NCI-H146 (cell line): ENCODE data around the gene M1AP.

Source experiments
- DNase-seq: peaks from one replicate; lab custom pipeline; 2025; lab: John Stamatoyannopoulos, UW

M1AP gene

GRCh38 chr2:74548285-74548899, 99.7 kb downstream of the M1AP start:
- DNase-seq: peak; percentile 59

- no peak for DNase-seq
Measured at GRCh38 chr2:74546004-74546403, 102.1 kb downstream of the M1AP start.

- DNase-seq: peak; percentile 3
Measured at GRCh38 chr2:74544634-74545033, 103.5 kb downstream of the M1AP start.

GRCh38 chr2:74542978-74543377, 105.2 kb downstream of the M1AP start:
- DNase-seq: no peak

- no peak for DNase-seq
Measured at GRCh38 chr2:74540291-74540690, 107.8 kb downstream of the M1AP start.

GRCh38 chr2:74538881-74539339, 109.2 kb downstream of the M1AP start:
- no peak for DNase-seq

- DNase-seq: no peak
Measured at GRCh38 chr2:74537140-74537539, 111.0 kb downstream of the M1AP start.

- no peak for DNase-seq
Measured at GRCh38 chr2:74536166-74536950, 111.8 kb downstream of the M1AP start.

- no peak for DNase-seq
Measured at GRCh38 chr2:74535440-74535965, 112.6 kb downstream of the M1AP start.

GRCh38 chr2:74534411-74534810, 113.7 kb downstream of the M1AP start:
- DNase-seq: no peak

- DNase-seq: no peak
Measured at GRCh38 chr2:74533464-74533863, 114.7 kb downstream of the M1AP start.

- peak; percentile 20 for DNase-seq
Measured at GRCh38 chr2:74532222-74532621, 115.9 kb downstream of the M1AP start.

- DNase-seq: no peak
Measured at GRCh38 chr2:74531666-74532065, 116.5 kb downstream of the M1AP start.

GRCh38 chr2:74530239-74531187, 117.6 kb downstream of the M1AP start:
- peak; percentile 53 for DNase-seq

GRCh38 chr2:74529357-74530238, 118.5 kb downstream of the M1AP start, which contains the start of the genes AUP1 and HTRA2:
Gene AUP1 (minus strand): TSS chr2:74529706. CDS start chr2:74529629, 77 bp downstream.
Gene HTRA2 (plus strand): TSS chr2:74529933. CDS start chr2:74530007, 74 bp downstream.
- DNase-seq: peak; percentile 99

GRCh38 chr2:74528600-74529356, 119.4 kb downstream of the M1AP start:
- DNase-seq: no peak

- no peak for DNase-seq
Measured at GRCh38 chr2:74527741-74528140, 120.4 kb downstream of the M1AP start.

- DNase-seq: no peak
Measured at GRCh38 chr2:74526649-74527230, 121.4 kb downstream of the M1AP start.

- DNase-seq: no peak
Measured at GRCh38 chr2:74525717-74526648, 122.1 kb downstream of the M1AP start, which contains the start of gene DQX1. Gene DQX1 (minus strand): TSS chr2:74526231. CDS start chr2:74525729, 502 bp downstream.
